Measurements from ENCODE around the gene UBTD1.

UBTD1 gene

DNA sequence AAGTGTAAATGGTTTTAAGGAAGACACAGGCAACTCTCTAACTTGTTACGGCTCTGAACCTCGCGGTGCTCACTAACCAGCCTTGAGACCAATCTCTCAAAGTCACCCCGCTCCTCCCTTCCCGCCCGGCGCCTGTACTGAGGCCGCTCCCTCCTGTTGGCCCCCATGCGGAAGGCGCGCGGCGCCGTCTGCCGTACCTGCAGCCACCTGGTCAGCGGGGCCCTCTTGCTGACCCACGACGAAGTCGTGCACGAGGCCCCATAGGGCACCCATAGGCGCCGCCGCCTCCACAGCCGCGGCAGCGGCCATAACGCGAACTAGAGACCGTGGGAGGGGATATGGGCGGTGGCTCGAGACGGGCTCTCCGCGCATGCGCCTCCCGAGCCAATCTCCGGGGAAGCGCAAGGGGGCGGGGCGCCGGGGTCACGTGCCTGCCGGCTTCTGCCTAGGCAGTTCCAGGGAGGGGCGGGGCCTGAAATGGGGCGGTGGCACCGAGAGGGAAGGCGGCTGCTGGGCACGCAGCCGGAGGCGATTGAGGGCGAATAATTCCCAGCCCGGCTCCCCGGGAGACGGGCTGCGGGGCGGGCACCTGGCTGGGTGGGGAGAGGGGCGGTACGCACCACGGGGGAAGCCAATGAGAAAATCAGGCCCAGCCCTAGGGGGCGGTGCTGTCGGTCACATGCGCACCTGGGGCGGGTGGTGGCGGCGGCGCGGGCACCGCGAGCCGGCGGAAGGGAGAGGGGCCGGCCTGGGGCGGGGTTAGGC lies 466 bp upstream of the UBTD1 start, which contains the start of gene MMS19:
Gene MMS19 (minus strand): TSS at position 347 of the 765 bp plus-strand sequence. CDS start 38 bp downstream, at position 309.
- DNase-seq (ENCODE audit: low spot score) (peak; percentile 100), ATAC-seq (ENCODE audit: low read depth) (peak; percentile 53)
- peaks cover 23% of the 10 kb centered on the region for H3K4me1 ChIP-seq (ENCODE audit: insufficient read depth, poor library complexity, severe bottlenecking)
- H3K27me3 ChIP-seq (ENCODE audit: insufficient read depth, poor library complexity, severe bottlenecking): no peaks in the 10 kb centered on the region
- peak within 1 kb of the TSS; percentile 80 for H3K4me3 ChIP-seq (ENCODE audit: severe bottlenecking)
- peaks cover 24% of the 10 kb centered on the region for H3K36me3 ChIP-seq (ENCODE audit: low read depth)
- TF ChIP-seq, protein P1, sequence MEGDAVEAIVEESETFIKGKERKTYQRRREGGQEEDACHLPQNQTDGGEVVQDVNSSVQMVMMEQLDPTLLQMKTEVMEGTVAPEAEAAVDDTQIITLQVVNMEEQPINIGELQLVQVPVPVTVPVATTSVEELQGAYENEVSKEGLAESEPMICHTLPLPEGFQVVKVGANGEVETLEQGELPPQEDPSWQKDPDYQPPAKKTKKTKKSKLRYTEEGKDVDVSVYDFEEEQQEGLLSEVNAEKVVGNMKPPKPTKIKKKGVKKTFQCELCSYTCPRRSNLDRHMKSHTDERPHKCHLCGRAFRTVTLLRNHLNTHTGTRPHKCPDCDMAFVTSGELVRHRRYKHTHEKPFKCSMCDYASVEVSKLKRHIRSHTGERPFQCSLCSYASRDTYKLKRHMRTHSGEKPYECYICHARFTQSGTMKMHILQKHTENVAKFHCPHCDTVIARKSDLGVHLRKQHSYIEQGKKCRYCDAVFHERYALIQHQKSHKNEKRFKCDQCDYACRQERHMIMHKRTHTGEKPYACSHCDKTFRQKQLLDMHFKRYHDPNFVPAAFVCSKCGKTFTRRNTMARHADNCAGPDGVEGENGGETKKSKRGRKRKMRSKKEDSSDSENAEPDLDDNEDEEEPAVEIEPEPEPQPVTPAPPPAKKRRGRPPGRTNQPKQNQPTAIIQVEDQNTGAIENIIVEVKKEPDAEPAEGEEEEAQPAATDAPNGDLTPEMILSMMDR (IDR thresholded peaks at IDR 0.05; ENCODE audit: poor library complexity, severe bottlenecking): no peak
- no peaks in the 10 kb centered on the region for H3K9me3 ChIP-seq (ENCODE audit: severe bottlenecking)
- peak within 1 kb of the TSS; percentile 88 for H3K27ac ChIP-seq (ENCODE audit: poor library complexity, severe bottlenecking)

GRCh38 chr10:97499561-97500296 lies 1.0 kb downstream of the UBTD1 start:
- DNase-seq (ENCODE audit: low spot score) (no peak), ATAC-seq (ENCODE audit: low read depth) (no peak)
- H3K27ac ChIP-seq (ENCODE audit: poor library complexity, severe bottlenecking): peak overlapping the region; percentile 88
- peak overlapping the region; percentile 80 for H3K4me3 ChIP-seq (ENCODE audit: severe bottlenecking)
- peaks cover 22% of the 10 kb centered on the region for H3K4me1 ChIP-seq (ENCODE audit: insufficient read depth, poor library complexity, severe bottlenecking)
- H3K36me3 ChIP-seq (ENCODE audit: low read depth): peaks cover 9% of the 10 kb centered on the region
- H3K9me3 ChIP-seq (ENCODE audit: severe bottlenecking): no peaks in the 10 kb centered on the region
- no peaks in the 10 kb centered on the region for H3K27me3 ChIP-seq (ENCODE audit: insufficient read depth, poor library complexity, severe bottlenecking)
- TF ChIP-seq, protein P1 (IDR thresholded peaks at IDR 0.05; ENCODE audit: poor library complexity, severe bottlenecking): no peak

DNA sequence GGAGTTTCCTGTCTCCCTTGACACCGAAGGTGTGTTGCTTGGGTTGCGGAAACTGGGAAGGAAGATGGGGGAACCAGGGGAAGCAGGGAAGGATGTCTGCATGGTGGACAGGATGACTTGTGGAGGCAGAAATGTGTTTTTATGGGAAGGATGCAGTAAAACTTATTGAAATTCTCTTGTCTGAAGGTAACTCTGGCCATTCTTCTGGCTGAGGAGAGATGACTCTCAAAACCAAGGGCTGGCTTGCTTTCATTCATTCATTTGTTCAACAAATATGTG lies 1.5 kb downstream of the UBTD1 start:
- Histone ChIP-seq H3K27ac (ENCODE audit: poor library complexity, severe bottlenecking) (peak overlapping the region; percentile 88), H3K9me3 (ENCODE audit: severe bottlenecking) (no peaks in the 10 kb centered on the region), H3K4me3 (ENCODE audit: severe bottlenecking) (peak overlapping the region; percentile 80), H3K4me1 (ENCODE audit: insufficient read depth, poor library complexity, severe bottlenecking) (peaks cover 18% of the 10 kb centered on the region), H3K27me3 (ENCODE audit: insufficient read depth, poor library complexity, severe bottlenecking) (no peaks in the 10 kb centered on the region), H3K36me3 (ENCODE audit: low read depth) (peaks cover 8% of the 10 kb centered on the region)
- TF ChIP-seq, protein P1 (IDR thresholded peaks at IDR 0.05; ENCODE audit: poor library complexity, severe bottlenecking): no peak
- no peak for DNase-seq (ENCODE audit: low spot score)
- no peak for ATAC-seq (ENCODE audit: low read depth)

DNA sequence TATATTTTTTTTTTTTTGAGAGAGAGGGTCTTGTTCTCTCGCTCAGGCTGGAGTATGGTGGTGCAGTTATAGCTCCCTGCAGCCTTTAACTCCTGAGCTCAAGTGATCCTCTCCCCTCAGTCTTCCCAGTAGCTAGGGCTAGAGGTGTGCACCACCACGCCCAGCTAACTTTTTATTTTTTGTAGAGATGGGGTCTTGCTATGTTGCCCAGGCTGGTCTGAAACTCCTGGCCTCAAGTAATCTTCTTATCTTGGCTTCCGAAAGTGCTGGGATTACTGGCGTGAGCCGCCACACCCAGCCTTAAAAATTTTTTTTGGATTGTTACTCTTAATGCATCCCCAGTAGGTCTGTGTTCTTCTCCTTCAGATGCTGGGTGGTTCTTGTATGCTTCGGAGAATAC lies 4.2 kb downstream of the UBTD1 start:
- peaks cover 4% of the 10 kb centered on the region for H3K4me1 ChIP-seq (ENCODE audit: insufficient read depth, poor library complexity, severe bottlenecking)
- ATAC-seq (ENCODE audit: low read depth) (no peak), DNase-seq (ENCODE audit: low spot score) (no peak)
- H3K27ac ChIP-seq (ENCODE audit: poor library complexity, severe bottlenecking): no peak overlapping the region
- TF ChIP-seq, protein P1 (IDR thresholded peaks at IDR 0.05; ENCODE audit: poor library complexity, severe bottlenecking): no peak
- no peaks in the 10 kb centered on the region for H3K36me3 ChIP-seq (ENCODE audit: low read depth)
- H3K9me3 ChIP-seq (ENCODE audit: severe bottlenecking): no peaks in the 10 kb centered on the region
- H3K27me3 ChIP-seq (ENCODE audit: insufficient read depth, poor library complexity, severe bottlenecking): no peaks in the 10 kb centered on the region
- no peak overlapping the region for H3K4me3 ChIP-seq (ENCODE audit: severe bottlenecking)

All from RWPE2 (cell line).